Transverse colon (tissue), 4 donors: ENCODE results near the gene HSPA2. TPM values are rescaled to one million over a fixed set of nuclear protein-coding genes. Genes with fewer than 3 reads are reported as not detected.
"Not testable (repeated sequence)": the region's sequence is repeated elsewhere in the genome, so short reads cannot be mapped to it uniquely, and the experiment has no call there.

ENCODE experiments used
- DNase-seq: peaks from one replicate; pipeline ENCODE4 v3.0.0-alpha.2; 2019
- H3K27ac ChIP-seq, 4 donors: fragments of 200-600 bp; sonication (generic); 2 replicates each; pipeline ENCODE4 v1.5.1; 2016 to 2018; ENCODE audit warnings: inconsistent platforms in 4 of 4
- H3K27me3 ChIP-seq: fragments of 200-600 bp; sonication (generic); 2 replicates; pipeline ENCODE4 v1.5.1; 2017; ENCODE audit warnings: inconsistent platforms
- H3K36me3 ChIP-seq, 4 donors: fragments of 200-600 bp; sonication (generic); 2 replicates each; pipeline ENCODE4 v1.5.1; 2017 to 2019; ENCODE audit warnings: inconsistent platforms in 4 of 4
- H3K4me1 ChIP-seq, 4 donors: fragments of 200-600 bp; sonication (generic); 2 replicates each; pipeline ENCODE4 v1.5.1; 2017 to 2020; ENCODE audit warnings: inconsistent platforms in 4 of 4
- H3K4me3 ChIP-seq, 4 donors: fragments of 200-600 bp; sonication (generic); 1 replicate in 1 of 4; 2 replicates in 3 of 4; pipeline versions ENCODE4 v1.5.1 to v1.6.1; 2017 to 2019; ENCODE audit warnings: inconsistent platforms in 4 of 4
- H3K9me3 ChIP-seq, 2 donors: fragments of 200-600 bp; sonication (generic); 2 replicates each; pipeline ENCODE4 v1.5.1; 2017 to 2019; ENCODE audit warnings: inconsistent platforms in 2 of 2
- CTCF ChIP-seq, 5 experiments: fragments of 200-600 bp in 3 of 5; fragments of 450-650 bp in 2 of 5; sonication (generic) in 3 of 5; IDR thresholded peaks; 1 replicate in 2 of 5; 2 replicates in 3 of 5; pipeline ENCODE4 v1.5.1; 2016 to 2017; ENCODE audit warnings: antibody characterized with exemption in 5 of 5, inconsistent platforms in 3 of 5, mild to moderate bottlenecking in 2 of 5, moderate library complexity in 1 of 5
- EP300 ChIP-seq: sonication (generic); formaldehyde crosslinking; IDR thresholded peaks from one replicate; pipeline ENCODE4 v1.6.1; 2017; ENCODE audit warnings: antibody characterized with exemption, low read depth
- POLR2A ChIP-seq: fragments of 450-650 bp; IDR thresholded peaks from one replicate; pipeline ENCODE4 v1.6.1; 2016; ENCODE audit warnings: antibody characterized with exemption, mild to moderate bottlenecking, moderate library complexity
- POLR2AphosphoS5 ChIP-seq, 3 donors: sonication (generic); formaldehyde crosslinking; IDR thresholded peaks; one replicate each; pipeline ENCODE4 v1.6.1; 2016; ENCODE audit warnings: antibody characterized with exemption in 3 of 3
- WGBS, 2 donors: methylation state at CpG; one replicate each; pipeline ENCODE4 v1.1.5; 2018; ENCODE audit warnings: low coverage in 1 of 2; 5-methylcytosine and 5-hydroxymethylcytosine counted together
- in situ Hi-C, 4 donors: fragments of 200-750 bp; cut with MboI; loops; one replicate each; pipeline versions ENCODE4 v1.15.0 to v1.15.1; 2017; ENCODE audit warnings: low sequenced_read_pairs in 3 of 4, low pct_ligation_motif_present in 1 of 4, low pct_unique_long_range_greater_than_20kb in 1 of 4
- intact Hi-C: fragments of 100-400 bp; cut with DNase I; formaldehyde crosslinking; loops from one replicate; pipeline ENCODE4 v1.15.1; 2023; ENCODE audit warnings: low total_unique reads
- total RNA-seq, 4 donors: library from RNA; depleted of rRNA; stranded (reverse); fragments of >200 nt; gene quantifications; one replicate each; pipeline ENCODE4 v1.1.0, GENCODE V29; 2016

HSPA2 gene
- total RNA-seq, 4 donors from 2014 or later: 28.1 to 61.5 (median 42.1) TPM

- no peak for DNase-seq
Observed at GRCh38 chr14:64516969-64517368, 23.6 kb upstream of the HSPA2 start.

GRCh38 chr14:64517667-64518066 is 22.9 kb upstream of the HSPA2 start:
- H3K27ac ChIP-seq, intact Hi-C loops, H3K27me3 ChIP-seq, H3K4me3 ChIP-seq, DNase-seq, in situ Hi-C loops, H3K9me3 ChIP-seq: not testable (repeated sequence)
- 93 to 100% methylated on average over 1 to 6 of the region's 6 CpGs for WGBS, 2 donors
- peaks cover 0 to 12% (median 4%) of the 10 kb centered on the region in 4 donors for H3K36me3 ChIP-seq
- peaks cover 0 to 35% (median 16%) of the 10 kb centered on the region in 4 donors for H3K4me1 ChIP-seq

More at GRCh38 chr14:64516969-64517368, 23.6 kb upstream of the HSPA2 start:
- H3K4me3 ChIP-seq: no peak overlapping the region
- in situ Hi-C loops (no loop called here), intact Hi-C loops (no loop called here)
- no peak overlapping the region for H3K27ac ChIP-seq
- H3K36me3 ChIP-seq: peaks cover 0 to 8% (median under 1%) of the 10 kb centered on the region in 4 donors
- no peaks in the 10 kb centered on the region for H3K9me3 ChIP-seq
- TF ChIP-seq CTCF (IDR thresholded peaks at IDR 0.05) (no peak), EP300 (no peak), POLR2AphosphoS5 (IDR thresholded peaks at IDR 0.05) (no peak), POLR2A (no peak)
- H3K27me3 ChIP-seq: no peaks in the 10 kb centered on the region
- peaks cover 0 to 39% (median 19%) of the 10 kb centered on the region in 4 donors for H3K4me1 ChIP-seq
- 62 to 86% methylated on average over 1 of the region's 1 CpG for WGBS, 2 donors

GRCh38 chr14:64518229-64518628 is 22.3 kb upstream of the HSPA2 start:
- TF ChIP-seq CTCF (IDR thresholded peaks at IDR 0.05) (no peak), POLR2A (no peak), EP300 (no peak), POLR2AphosphoS5 (IDR thresholded peaks at IDR 0.05) (no peak)
- DNase-seq: no peak
- H3K9me3 ChIP-seq: no peaks in the 10 kb centered on the region
- no peak overlapping the region for H3K4me3 ChIP-seq
- peaks cover 0 to 35% (median 14%) of the 10 kb centered on the region in 4 donors for H3K4me1 ChIP-seq
- H3K27me3 ChIP-seq: no peaks in the 10 kb centered on the region
- in situ Hi-C loops (no loop called here), intact Hi-C loops (no loop called here)
- WGBS, 2 donors: 50 to 70% methylated on average over 4 of the region's 4 CpGs
- H3K36me3 ChIP-seq: peaks cover 0 to 12% (median 7%) of the 10 kb centered on the region in 4 donors
- no peak overlapping the region for H3K27ac ChIP-seq

GRCh38 chr14:64520699-64521098 is 19.8 kb upstream of the HSPA2 start:
- intact Hi-C loops: no loop called here
- DNase-seq: no peak
- no peak overlapping the region for H3K27ac ChIP-seq

More at GRCh38 chr14:64520699-64521098, 19.8 kb upstream of the HSPA2 start:
- H3K27me3 ChIP-seq: no peaks in the 10 kb centered on the region
- in situ Hi-C loops: no loop called here
- no peak overlapping the region for H3K4me3 ChIP-seq
- TF ChIP-seq CTCF (IDR thresholded peaks at IDR 0.05) (no peak), POLR2A (no peak), EP300 (no peak), POLR2AphosphoS5 (IDR thresholded peaks at IDR 0.05) (no peak)
- H3K36me3 ChIP-seq: peaks cover 0 to 22% (median 9%) of the 10 kb centered on the region in 4 donors
- H3K4me1 ChIP-seq: peaks cover 0 to 21% (median 3%) of the 10 kb centered on the region in 4 donors
- 91 to 95% methylated on average over 4 of the region's 4 CpGs for WGBS, 2 donors
- no peaks in the 10 kb centered on the region for H3K9me3 ChIP-seq
